Measurements from ENCODE around the gene TPD52L2.

Gene TPD52L2

GRCh38 chr20:63860325-63861051, 4.6 kb upstream of the TPD52L2 start:
- H3K27me3 ChIP-seq (ENCODE audit: control insufficient read depth in 1 of 2, insufficient read depth in 1 of 2, low read length in 2 of 2) = peaks cover 0 to 18% of the 10 kb centered on the region in 2 experiments
- H4K8ac ChIP-seq (ENCODE audit: low read length) = peak overlapping the region; percentile 82
- H3K4me2 ChIP-seq (ENCODE audit: low read length, poor library complexity, severe bottlenecking) = no peak overlapping the region
- peak overlapping the region in 1 of 2 experiments; percentile 26 for H3K23ac ChIP-seq (ENCODE audit: low read length in 2 of 2)
- H4K91ac ChIP-seq (ENCODE audit: low read length) = peak overlapping the region; percentile 62
- peak overlapping the region; percentile 34 to 78 for H3K18ac ChIP-seq (ENCODE audit: low read depth in 1 of 2, low read length in 2 of 2)
- H3K14ac ChIP-seq (ENCODE audit: low read length in 2 of 2) = no peak overlapping the region
- H3K9ac ChIP-seq (ENCODE audit: low read length) = no peak overlapping the region
- no peak for DNase-seq
- no peak overlapping the region for H2BK5ac ChIP-seq (ENCODE audit: low read depth, low read length, poor library complexity, severe bottlenecking)
- H3K27ac ChIP-seq (ENCODE audit: low read length, poor library complexity, severe bottlenecking) = no peak overlapping the region
- H2BK120ac ChIP-seq (ENCODE audit: low read depth, low read length) = peak overlapping the region; percentile 92
- peak overlapping the region; percentile 73 to 94 for H3K4ac ChIP-seq (ENCODE audit: low read depth in 1 of 2, low read length in 2 of 2)
- H2BK15ac ChIP-seq (ENCODE audit: low read depth, poor library complexity, severe bottlenecking) = peak overlapping the region; percentile 26
- H2AFZ ChIP-seq (ENCODE audit: low read depth, low read length) = no peak overlapping the region
- peaks cover 20 to 25% of the 10 kb centered on the region in 2 experiments for H3K36me3 ChIP-seq (ENCODE audit: control insufficient read depth in 1 of 2, insufficient read depth in 2 of 2, low read depth in 1 of 2, low read length in 2 of 2)
- peaks cover 27% of the 10 kb centered on the region for H3K79me1 ChIP-seq (replicated peaks; ENCODE audit: low read length, poor library complexity, severe bottlenecking)
- WGBS = 77% methylated on average over 17 of the region's 17 CpGs
- no peak overlapping the region for H3K4me3 ChIP-seq (ENCODE audit: insufficient read depth in 1 of 2, low read depth in 1 of 2, low read length in 2 of 2)
- H2AK5ac ChIP-seq (ENCODE audit: low read length, severe bottlenecking) = peak overlapping the region; percentile 19
- peak overlapping the region; percentile 80 to 83 for H2BK12ac ChIP-seq (ENCODE audit: low read length in 2 of 2)
- peaks cover 50% of the 10 kb centered on the region for H3K4me1 ChIP-seq (ENCODE audit: control insufficient read depth, insufficient read depth, low read depth, low read length)
- no peaks in the 10 kb centered on the region for H3K9me3 ChIP-seq (ENCODE audit: control insufficient read depth, low read length)

GRCh38 chr20:63861365-63861934, 3.6 kb upstream of the TPD52L2 start, which contains the start of gene ABHD16B:
Gene ABHD16B (plus strand): TSS chr20:63861498. CDS start chr20:63861541, 43 bp downstream.
- H3K27ac ChIP-seq (ENCODE audit: low read length, poor library complexity, severe bottlenecking) = no peak within 1 kb of the TSS
- peak within 1 kb of the TSS; percentile 82 for H4K8ac ChIP-seq (ENCODE audit: low read length)
- peaks cover 27% of the 10 kb centered on the region for H3K79me1 ChIP-seq (replicated peaks; ENCODE audit: low read length, poor library complexity, severe bottlenecking)
- H3K9me3 ChIP-seq (ENCODE audit: control insufficient read depth, low read length) = no peaks in the 10 kb centered on the region
- H3K27me3 ChIP-seq (ENCODE audit: control insufficient read depth in 1 of 2, insufficient read depth in 1 of 2, low read length in 2 of 2) = peaks cover 0 to 9% of the 10 kb centered on the region in 2 experiments
- H2BK120ac ChIP-seq (ENCODE audit: low read depth, low read length) = peak within 1 kb of the TSS; percentile 92
- WGBS = 97% methylated on average over 57 of the region's 59 CpGs
- H2BK5ac ChIP-seq (ENCODE audit: low read depth, low read length, poor library complexity, severe bottlenecking) = no peak within 1 kb of the TSS
- peaks cover 47% of the 10 kb centered on the region for H3K4me1 ChIP-seq (ENCODE audit: control insufficient read depth, insufficient read depth, low read depth, low read length)
- no peak within 1 kb of the TSS for H3K4me2 ChIP-seq (ENCODE audit: low read length, poor library complexity, severe bottlenecking)
- H3K4ac ChIP-seq (ENCODE audit: low read depth in 1 of 2, low read length in 2 of 2) = peak within 1 kb of the TSS; percentile 73 to 94
- no peak within 1 kb of the TSS for H3K14ac ChIP-seq (ENCODE audit: low read length in 2 of 2)
- no peak within 1 kb of the TSS for H3K23ac ChIP-seq (ENCODE audit: low read length in 2 of 2)
- DNase-seq = no peak
- peak within 1 kb of the TSS; percentile 89 for H2BK15ac ChIP-seq (ENCODE audit: low read depth, poor library complexity, severe bottlenecking)
- H2BK12ac ChIP-seq (ENCODE audit: low read length in 2 of 2) = peak within 1 kb of the TSS; percentile 80 to 83
- no peak within 1 kb of the TSS for H3K4me3 ChIP-seq (ENCODE audit: insufficient read depth in 1 of 2, low read depth in 1 of 2, low read length in 2 of 2)
- H3K18ac ChIP-seq (ENCODE audit: low read depth in 1 of 2, low read length in 2 of 2) = peak within 1 kb of the TSS in 1 of 2 experiments; percentile 78
- peak within 1 kb of the TSS; percentile 19 for H2AK5ac ChIP-seq (ENCODE audit: low read length, severe bottlenecking)
- peak within 1 kb of the TSS; percentile 86 for H4K91ac ChIP-seq (ENCODE audit: low read length)
- no peak within 1 kb of the TSS for H2AFZ ChIP-seq (ENCODE audit: low read depth, low read length)
- H3K36me3 ChIP-seq (ENCODE audit: control insufficient read depth in 1 of 2, insufficient read depth in 2 of 2, low read depth in 1 of 2, low read length in 2 of 2) = peaks cover 20 to 25% of the 10 kb centered on the region in 2 experiments
- H3K9ac ChIP-seq (ENCODE audit: low read length) = no peak within 1 kb of the TSS

GRCh38 chr20:63861981-63862901, 2.8 kb upstream of the TPD52L2 start:
- Histone ChIP-seq H3K4me2 (ENCODE audit: low read length, poor library complexity, severe bottlenecking) (no peak overlapping the region), H2BK120ac (ENCODE audit: low read depth, low read length) (no peak overlapping the region), H3K27ac (ENCODE audit: low read length, poor library complexity, severe bottlenecking) (no peak overlapping the region), H3K4me1 (ENCODE audit: control insufficient read depth, insufficient read depth, low read depth, low read length) (peaks cover 49% of the 10 kb centered on the region), H3K14ac (ENCODE audit: low read length in 2 of 2) (no peak overlapping the region), H2AFZ (ENCODE audit: low read depth, low read length) (no peak overlapping the region), H3K23ac (ENCODE audit: low read length in 2 of 2) (no peak overlapping the region), H3K4ac (ENCODE audit: low read depth in 1 of 2, low read length in 2 of 2) (peak overlapping the region; percentile 26 to 46), H2BK12ac (ENCODE audit: low read length in 2 of 2) (peak overlapping the region; percentile 66), H3K27me3 (ENCODE audit: control insufficient read depth in 1 of 2, insufficient read depth in 1 of 2, low read length in 2 of 2) (peaks cover 0 to 5% of the 10 kb centered on the region in 2 experiments), H3K4me3 (ENCODE audit: insufficient read depth in 1 of 2, low read depth in 1 of 2, low read length in 2 of 2) (no peak overlapping the region), H4K8ac (ENCODE audit: low read length) (peak overlapping the region; percentile 48), H2BK15ac (ENCODE audit: low read depth, poor library complexity, severe bottlenecking) (peak overlapping the region; percentile 48), H3K9me3 (ENCODE audit: control insufficient read depth, low read length) (no peaks in the 10 kb centered on the region), H3K36me3 (ENCODE audit: control insufficient read depth in 1 of 2, insufficient read depth in 2 of 2, low read depth in 1 of 2, low read length in 2 of 2) (peaks cover 20 to 30% of the 10 kb centered on the region in 2 experiments), H2BK5ac (ENCODE audit: low read depth, low read length, poor library complexity, severe bottlenecking) (no peak overlapping the region), H2AK5ac (ENCODE audit: low read length, severe bottlenecking) (no peak overlapping the region), H4K91ac (ENCODE audit: low read length) (peak overlapping the region; percentile 86), H3K18ac (ENCODE audit: low read depth in 1 of 2, low read length in 2 of 2) (no peak overlapping the region), H3K9ac (ENCODE audit: low read length) (no peak overlapping the region), H3K79me1 (replicated peaks; ENCODE audit: low read length, poor library complexity, severe bottlenecking) (peaks cover 27% of the 10 kb centered on the region)
- WGBS = 97% methylated on average over 93 of the region's 95 CpGs
- no peak for DNase-seq

Measured in mesenchymal stem cell (in vitro differentiated cells and primary cell).